GM19395 (cell line): Measurements from ENCODE around the gene LIFR.
A peak's percentile ranks its signal among the peaks of the same experiment; 100 is the strongest.
"Not testable (repeated sequence)": the region's sequence is repeated elsewhere in the genome, so short reads cannot be mapped to it uniquely, and the experiment has no call there.

Experiments used
- ATAC-seq: cut with Tn5 transposase; IDR thresholded peaks from one replicate; pipeline ENCODE4 v1.9.1; 2021; ENCODE audit warnings: mild to moderate bottlenecking, moderate library complexity; ENCODE audit not compliant: unreplicated experiment

Gene LIFR

DNA sequence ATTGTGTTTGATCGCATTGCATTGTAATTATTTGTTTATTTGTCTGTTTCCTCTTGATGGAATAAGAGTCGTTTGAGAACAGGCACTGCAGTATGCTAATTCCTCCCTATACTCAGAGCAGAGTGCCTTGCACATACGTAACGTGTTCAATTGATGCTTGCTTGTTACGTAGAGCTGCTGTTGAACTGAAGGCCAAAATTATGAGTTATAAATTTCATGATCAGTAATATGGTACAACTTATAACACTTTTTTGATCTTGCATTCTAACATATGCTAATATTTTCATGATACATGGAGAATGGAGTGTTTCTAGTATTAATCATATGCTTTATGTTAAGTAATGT lies 26.5 kb upstream of the LIFR start:
- no peak for ATAC-seq

DNA sequence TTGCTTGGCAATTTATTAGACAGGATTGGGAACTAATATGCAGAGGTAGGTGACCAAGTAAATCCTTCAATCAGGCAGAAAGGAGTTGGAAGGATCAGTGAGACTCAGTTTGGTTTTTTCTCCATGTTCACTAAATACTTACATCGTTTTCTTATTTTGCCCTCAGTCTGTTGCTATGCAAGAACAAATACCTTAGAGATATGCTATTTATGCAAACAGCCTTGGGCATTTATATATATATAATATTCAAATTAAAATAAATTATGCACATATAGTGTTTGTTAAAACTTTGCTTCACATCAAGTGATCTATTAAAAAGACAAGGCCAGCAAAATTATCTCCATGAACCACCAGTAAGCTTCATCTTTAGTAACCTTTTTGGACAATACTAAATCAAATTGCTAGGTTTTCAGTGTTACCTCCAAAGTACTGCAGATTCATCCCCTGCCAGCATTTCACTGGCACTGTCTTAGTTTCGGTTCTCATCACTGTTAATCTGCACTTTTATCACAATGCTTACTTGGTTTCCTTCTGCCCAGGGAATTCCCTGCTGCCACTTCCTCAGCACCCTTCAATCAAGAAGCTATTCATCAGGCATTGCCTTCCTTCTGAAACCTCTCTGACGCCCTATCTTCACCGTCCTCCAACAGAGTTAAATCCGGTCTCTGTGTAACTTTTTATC lies 26.0 kb upstream of the LIFR start:
- no peak for ATAC-seq

DNA sequence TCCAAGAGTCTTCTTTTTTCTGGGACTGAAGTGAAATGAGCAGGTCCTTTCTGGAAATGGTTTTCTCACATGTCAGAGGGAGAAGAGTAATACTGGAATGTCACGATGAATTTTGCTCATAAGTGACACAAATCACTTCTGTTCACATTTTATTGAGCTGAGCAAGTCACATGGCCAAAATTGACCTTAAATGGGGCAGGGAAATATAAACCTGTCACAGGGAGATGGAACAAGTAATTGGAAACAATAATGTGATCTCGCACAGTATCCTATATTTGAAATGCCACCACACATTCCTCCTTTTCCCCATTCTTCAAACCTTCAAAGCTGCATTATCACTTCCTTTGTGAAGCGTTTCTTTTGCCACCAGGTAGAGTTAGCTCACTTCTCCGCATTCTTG lies 25.2 kb upstream of the LIFR start:
- no peak for ATAC-seq

DNA sequence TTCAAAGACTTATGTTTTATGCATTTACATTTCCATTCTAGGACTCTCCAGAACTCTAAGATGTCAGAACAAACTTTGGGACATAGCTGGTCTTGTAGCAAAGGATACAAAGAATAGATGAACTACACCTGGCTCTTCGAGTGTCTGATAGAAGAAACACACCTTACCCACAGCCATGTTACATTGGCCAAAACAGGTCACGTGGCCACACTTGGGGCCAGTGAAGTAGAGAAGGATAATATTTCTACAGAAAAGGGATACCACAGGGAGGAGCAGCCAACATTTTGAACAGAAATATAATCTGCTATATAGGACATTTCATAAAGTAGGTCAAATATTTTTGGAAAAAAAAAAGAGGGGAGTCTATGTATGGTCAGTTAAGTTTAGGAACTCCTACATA lies 22.7 kb upstream of the LIFR start:
- ATAC-seq, result no peak

DNA sequence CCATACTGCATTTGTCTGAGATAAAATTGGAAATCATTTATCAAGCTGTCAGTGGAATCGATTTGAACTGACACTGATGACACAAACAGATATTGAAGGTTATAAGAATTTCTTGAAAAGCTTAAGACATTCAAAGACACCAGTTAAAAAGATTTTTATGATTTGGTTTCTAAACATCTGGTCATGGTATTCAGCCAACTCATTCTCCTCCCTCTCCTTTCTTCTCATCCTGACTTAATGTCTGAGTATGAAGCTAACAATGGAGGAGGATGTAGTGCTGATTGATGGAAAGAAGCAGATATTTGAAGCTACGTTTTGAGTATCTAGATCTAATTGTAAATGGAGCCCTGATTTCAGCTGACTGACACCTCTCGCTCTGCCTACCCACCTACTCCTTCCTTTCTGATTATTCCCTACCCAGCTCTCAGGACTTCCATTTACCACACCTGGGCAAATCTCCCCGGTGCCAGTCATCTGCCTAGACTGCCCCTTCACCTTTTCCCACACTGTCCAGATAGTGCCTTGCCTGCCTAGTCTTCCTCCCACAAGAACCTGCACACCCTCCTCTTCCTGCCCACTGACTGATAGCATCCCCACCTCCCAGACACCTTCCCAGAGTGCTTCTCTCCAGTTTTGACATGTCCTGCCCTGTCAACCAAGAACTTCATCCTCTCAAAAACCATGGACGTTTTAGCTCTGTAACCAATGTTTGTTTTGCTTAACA lies 20.7 kb upstream of the LIFR start:
- no peak for ATAC-seq

DNA sequence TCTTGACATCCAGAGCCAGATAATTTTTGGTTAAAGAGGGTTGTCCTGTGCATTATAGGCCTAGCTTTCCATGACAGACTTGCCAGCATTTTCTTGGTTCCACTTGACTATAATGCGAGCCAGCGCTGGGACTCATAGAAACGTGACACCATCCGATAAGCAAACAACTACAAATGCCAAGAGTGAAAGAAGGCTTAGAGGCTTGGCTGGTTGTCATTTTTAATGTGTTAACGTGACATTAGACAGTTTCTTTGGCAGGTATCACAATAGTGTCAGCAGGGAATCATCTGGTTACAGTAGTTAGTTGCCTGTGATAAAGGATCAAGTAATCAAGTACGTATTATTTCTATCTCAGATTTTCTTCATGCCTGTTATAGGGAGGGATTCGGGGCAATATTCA lies 20.0 kb upstream of the LIFR start:
- no peak for ATAC-seq

DNA sequence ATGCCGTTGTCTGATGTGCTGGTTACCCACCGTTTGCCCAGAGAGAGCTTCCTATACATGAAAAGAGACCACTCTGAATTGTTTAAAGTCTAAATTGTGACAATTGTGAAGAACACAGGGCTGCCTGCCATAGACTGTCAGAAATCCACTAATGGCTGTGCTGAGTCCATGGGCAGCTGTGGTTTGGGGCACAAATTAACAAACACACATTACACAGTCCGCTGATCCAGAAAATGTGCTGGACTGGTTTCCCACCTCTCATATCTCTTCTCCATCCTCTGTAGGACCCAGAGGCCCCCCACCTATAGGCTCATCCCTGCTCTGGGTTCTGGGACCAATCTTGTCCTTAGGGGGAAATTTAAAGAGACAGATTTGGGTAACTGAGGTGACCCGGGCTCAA lies 19.0 kb upstream of the LIFR start:
- ATAC-seq, result no peak

DNA sequence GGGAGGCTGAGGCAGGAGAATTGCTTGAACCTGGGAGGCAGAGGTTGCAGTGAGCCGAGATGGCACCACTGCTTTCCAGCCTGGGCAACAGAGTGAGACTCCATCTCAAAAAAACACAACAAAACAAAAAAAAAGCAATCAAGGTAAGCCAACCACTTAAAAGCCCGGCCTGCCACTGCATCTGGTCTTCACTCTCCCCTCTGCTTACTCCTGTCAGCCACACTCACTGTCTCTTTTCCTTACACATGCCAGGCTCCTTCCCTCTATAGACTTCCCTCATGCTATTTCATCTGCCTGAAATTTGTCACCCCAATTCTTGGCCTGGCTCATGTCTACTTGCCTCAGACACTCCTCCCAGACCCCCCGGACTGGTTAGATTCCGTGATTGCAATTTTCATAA lies 17.6 kb upstream of the LIFR start:
- no peak for ATAC-seq

DNA sequence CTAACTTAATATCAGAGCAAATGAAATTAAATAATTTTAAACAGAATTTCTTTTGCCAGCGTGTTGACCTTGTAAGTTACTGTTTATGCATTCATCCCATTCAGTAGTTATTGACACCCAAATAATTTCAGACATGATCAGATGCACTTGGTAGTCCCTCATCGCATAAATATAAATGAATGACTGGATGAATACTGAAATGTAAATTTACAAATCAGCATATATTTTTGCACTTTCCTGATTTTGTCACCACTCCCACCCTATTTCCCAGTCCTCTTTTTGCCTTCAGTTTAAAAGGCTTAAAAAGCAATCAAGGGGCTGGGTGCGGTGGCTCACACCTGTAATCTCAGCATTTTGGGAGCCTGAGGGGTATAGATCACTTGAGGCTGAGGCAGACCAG lies 17.1 kb upstream of the LIFR start:
- ATAC-seq, result no peak

DNA sequence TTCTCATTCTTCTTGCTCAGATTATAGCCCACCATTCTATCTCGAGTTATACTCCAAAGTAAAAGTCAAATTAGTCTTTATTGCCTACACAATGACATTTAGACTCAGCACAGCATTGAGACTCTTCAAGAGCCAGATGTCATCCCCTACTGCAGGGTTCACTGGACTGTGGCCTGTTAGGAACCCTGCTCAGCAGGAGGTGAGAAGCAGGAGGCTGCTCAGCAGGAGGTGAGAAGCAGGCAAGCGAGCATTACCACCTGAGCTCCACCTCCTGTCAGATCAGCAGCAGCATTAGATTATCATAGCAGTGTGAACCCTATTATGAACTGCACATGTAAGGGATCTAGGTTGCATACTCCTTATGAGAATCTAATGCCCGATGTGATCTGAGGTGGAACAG lies 12.7 kb upstream of the LIFR start:
- ATAC-seq, result no peak

DNA sequence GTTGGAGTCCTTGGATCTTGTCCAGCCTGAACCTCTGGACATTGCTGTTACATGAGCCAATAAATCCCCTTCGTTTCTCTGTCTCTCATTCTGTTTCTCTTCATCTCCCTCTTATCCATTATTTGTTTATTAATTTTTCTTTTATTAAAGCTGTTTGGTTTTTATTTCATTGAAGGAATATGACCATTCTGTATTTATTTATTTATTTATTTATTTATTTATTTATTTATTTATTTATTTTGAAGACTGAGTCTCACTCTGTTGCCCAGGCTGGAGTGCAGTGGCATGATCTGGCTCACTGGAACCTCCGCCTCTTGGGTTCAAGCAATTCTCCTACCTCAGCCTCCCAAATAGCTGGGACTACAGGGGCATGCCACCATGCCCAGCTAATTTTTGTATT lies 10.9 kb upstream of the LIFR start:
- not testable (repeated sequence) for ATAC-seq

DNA sequence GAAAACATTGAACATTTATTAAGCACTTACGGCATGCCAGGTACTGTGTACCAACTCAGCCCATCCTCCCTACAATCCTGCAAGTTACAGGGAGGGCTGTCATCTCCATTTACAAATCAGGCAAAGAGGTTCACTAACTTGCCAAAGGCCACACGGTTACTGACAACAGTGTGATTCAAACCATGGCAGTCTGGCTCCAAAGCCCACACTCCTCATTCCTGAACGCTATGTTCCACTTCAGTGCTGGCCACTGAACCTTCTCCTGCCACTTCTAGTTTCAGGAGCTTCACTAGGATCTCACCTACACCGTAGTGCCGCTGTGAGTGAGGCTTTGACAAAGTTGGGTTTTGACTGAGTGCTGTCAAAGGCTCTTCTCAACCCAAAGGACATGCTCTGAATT lies 7.2 kb upstream of the LIFR start:
- ATAC-seq, result no peak

DNA sequence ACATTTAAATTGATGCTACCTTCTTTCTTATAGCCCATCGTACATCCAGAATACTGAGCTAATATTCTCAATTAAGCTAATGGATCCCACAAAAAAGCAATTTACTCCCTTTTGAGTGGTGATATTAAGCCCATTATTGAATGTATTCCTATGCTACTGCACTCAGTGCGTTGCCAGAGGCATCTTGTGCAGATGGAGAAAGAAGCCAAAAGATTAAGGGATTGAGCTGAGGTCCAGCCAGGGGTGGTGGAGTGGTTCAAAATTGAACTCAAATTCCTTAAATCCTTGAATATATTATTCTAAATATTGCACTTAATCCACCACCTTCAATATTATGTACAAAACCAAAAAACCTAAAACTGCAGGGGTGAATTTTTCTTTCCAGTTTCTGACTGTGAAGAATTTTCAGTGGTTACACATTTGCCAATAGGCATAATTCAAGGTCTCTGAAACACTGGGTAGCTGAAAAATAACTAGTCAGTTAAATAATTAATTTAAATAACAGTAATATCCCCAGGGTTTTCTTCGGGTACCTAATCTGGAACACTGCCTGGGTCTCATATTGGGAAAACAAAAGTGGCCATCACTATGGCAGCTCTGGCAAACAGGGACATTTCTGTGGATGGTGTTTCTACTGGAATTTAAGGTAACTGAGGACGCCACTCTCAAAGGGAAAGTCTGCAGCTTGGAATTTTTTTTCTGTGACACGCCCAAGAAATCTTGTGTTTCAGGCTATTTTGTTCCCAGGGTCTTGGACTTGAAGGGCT lies 6.2 kb upstream of the LIFR start:
- no peak for ATAC-seq

DNA sequence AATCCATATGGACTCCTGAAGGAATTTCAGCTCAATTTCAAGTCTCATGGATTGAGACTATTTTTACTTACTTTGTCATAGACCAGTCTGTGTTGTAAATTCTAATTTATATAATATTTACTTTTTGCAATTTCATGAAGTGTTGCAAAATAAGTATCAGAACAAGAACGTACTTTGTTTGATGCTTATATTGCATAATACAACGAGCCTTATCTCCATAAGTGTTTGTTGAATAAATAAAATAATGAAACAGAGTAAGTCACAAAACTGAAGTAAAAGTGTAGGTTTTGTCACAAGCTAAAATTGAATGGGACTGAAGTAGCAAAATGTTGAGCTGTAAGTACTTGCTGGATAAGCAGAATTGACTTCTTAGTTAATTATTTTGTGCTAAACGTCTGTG lies 3.0 kb upstream of the LIFR start:
- ATAC-seq, result no peak

DNA sequence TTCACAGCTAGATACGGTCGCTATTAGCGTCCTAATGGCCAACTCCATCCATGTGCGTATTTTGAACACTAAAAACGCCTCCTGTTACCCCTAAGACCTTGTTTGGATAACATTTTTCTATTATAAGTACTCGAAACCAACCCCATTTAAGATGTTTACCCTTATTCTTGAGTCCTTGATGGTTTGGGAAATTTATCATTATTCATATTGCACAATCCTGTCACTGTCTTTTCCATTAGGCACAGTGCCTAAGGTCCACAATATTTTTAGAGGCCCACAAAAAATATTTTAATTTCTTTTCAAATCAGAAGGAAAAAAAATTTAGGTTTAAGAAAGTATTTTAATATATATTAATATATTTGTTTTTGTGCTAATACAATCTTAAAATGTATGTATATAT lies 1.3 kb upstream of the LIFR start:
- ATAC-seq, result no peak

DNA sequence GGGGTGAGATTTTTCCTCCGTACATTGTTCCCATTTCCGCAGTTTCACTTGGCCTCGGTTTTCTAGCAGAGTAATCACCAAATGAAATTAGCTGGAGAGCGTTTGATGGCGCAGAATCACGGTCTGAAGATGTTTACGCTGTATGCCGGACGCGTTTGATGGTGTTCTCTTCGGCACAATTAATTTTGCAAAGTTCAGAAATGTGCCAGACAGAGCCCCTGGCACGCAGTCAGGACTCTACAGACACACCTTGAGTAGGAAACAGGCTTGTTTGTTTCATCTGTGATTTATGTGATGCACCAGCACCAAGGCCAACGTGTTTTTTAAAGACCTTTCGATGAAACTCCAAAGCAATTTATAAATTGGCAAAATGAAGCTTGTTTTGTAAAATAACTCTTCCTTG lies 863 bp upstream of the LIFR start:
- ATAC-seq, result no peak

DNA sequence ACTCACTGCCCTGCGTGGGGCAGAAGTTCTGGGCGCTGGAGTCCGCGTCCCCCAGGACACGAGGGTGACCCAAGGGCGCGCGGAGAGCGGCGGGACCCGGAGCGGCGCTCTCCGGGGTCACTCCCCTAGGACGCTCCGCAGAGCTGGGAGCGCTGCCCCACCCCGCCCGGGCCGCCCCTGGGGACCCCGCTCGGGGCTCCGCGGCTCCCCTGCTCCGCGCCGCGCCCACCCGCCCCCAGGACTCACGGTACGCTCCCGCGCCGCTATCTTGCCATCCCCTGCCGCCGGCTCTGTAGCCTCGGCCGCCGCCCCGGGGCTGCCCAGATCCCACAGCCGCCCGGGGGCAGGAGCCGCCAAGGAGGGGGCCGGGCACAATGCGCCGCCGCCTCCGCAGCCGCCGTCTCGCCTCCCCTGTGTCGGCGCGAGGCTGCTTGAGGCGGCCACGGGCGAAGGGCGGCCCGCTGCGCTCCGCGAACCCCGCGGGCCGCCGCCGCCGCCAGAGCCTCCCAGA lies 303 bp downstream of the LIFR start:
- ATAC-seq, result peak; percentile 53

DNA sequence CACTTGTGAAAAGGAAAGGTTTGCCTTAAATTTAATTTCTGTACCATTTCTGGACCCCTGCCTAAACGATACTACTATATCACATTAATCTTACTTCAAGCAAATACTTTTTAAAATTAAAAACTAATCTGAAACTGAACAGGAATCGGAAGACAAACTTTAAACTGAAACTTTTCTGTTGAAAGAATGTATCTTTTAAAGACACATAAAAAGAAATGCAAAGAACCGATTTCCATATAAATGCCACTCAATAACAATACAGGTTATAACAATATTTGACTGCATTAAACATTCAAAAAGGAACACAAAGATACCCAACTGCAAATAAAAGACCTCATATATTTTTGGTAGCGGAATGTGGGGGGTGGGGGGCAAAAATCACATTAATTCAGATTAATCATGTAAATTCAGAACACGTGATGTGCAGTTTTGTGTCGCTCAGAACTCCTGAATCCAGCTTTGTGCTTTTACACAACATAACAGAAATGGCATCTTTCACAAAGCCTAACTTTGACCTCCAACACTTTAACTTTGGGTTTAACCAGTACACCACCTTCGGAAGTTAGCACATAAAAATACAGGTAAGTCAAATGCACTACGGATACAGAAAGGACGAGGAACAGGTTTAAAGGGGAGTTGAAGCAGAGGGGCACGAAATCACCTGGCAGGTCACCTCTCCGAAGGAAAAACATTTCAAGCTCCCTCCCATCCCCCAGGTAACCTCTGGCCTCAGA lies 925 bp downstream of the LIFR start:
- ATAC-seq, result no peak

DNA sequence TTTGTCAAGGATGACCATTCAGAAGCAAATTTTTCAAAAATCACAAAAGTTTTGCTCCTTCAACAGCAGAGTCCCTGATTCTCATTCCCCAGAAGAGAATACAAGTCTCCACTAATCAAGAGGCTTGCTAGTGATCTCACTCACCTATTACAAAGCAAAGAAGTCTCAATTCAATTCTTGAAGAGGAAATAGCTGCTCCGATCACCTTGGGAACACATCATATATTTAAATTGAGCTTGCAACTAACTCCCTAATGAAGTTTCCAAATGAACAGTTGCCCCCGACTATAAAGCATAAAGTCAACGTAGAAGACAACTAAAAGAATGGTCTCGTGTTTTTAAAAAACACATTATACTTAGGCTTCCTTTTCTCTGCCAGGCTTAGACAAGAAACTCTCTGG lies 1.6 kb downstream of the LIFR start:
- ATAC-seq, result no peak

DNA sequence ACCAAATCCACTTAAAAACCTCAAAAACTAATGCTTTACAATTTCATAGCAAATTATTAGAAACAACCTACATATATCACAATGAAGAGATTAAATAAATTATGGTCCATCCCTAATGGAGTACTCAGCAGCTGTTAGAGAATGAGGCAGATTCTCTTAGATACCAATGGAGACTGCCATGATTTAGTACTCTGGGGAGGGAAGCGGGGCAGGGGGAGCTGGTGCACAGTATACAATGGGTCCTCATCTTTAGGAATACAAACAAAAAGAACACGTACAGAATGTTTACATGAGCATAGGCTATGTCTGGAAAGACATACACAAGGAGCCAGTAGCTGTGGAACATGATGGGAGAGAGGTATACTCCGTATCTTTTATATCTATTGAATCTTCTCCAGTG lies 2.0 kb downstream of the LIFR start:
- ATAC-seq, result no peak

DNA sequence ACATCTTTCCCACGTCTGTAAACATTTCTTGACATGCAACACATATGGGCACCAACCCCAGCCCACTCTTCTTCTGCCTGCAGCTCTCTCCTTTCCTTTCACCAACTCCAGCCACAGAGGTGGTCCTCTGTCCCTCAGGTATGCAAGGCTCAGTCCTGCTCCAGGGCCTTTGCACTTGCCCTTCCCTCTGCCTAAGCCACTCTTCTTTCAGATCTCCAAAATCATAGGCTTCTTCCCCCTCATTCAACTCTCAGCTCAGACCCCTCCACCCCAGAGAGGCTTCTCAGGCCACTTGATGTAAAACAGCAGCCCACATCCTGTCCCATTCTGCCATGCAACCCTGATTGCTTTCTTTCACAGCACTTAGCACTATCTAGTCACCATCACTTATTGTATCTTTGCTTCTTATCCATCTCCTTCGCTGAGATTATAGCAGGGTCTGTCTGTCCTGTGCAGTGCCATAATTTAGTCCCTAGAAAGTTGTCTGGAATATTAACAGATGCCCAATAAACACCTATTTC lies 3.4 kb downstream of the LIFR start:
- ATAC-seq, result no peak
